HCT116 (cell line): ENCODE results near the gene SNX2. TPM values are rescaled to one million over a fixed set of nuclear protein-coding genes. Genes with fewer than 3 reads are reported as not detected.

Experiments
- ATAC-seq: fragments of 200-7000 bp; cut with Tn5 transposase; 2 replicates; pipeline ENCODE4 v1.9.1; 2020; ENCODE audit warnings: mild to moderate bottlenecking, moderate library complexity
- BruUV-seq: library from RNA; stranded (reverse); fragments of 400-500 nt; replicated peaks from 2 replicates; lab custom pipeline; 2021; lab: Mats Ljungman, UMichigan
- CTCF ChIA-PET: fragments of 300-600 bp; sonication (Branson Sonifier 250); formaldehyde crosslinking; loops from one replicate; lab custom pipeline; 2021; ENCODE audit warnings: antibody characterized with exemption; lab: Charles Lee
- POLR2A ChIA-PET: fragments of 300-600, 350-600 bp; sonication (Branson Sonifier 250); formaldehyde crosslinking; loops from one replicate; lab custom pipeline; 2021; ENCODE audit warnings: antibody characterized with exemption; lab: Charles Lee
- RAD21 ChIA-PET, 2 experiments: fragments of 300-600 bp; sonication (Branson Sonifier 250); formaldehyde crosslinking; loops; one replicate each; lab custom pipeline; 2023; ENCODE audit warnings: low total read pairs in 2 of 2; ENCODE audit not compliant: uncharacterized antibody in 2 of 2, unreplicated experiment in 2 of 2, low non-redundant PET in 1 of 2; lab: Charles Lee
- DNase-seq: peaks from one replicate; pipeline ENCODE4 v3.0.0-alpha.2; 2010; ENCODE audit warnings: low read depth, low spot score
- H2AFZ ChIP-seq: fragments of 200-600 bp; shearing (Covaris generic), sonication (generic); 2 replicates; pipeline ENCODE4 v1.6.1; 2017; ENCODE audit warnings: low read depth, mixed run types, mixed read lengths, antibody characterized with exemption, low read length; ENCODE audit not compliant: poor library complexity, severe bottlenecking
- H3K27ac ChIP-seq: 2 replicates; pipeline ENCODE4 v1.5.1; 2012; ENCODE audit warnings: low read depth, low read length
- H3K27me3 ChIP-seq: fragments of 200-600 bp; sonication (generic); 2 replicates; pipeline ENCODE4 v1.6.1; 2016; ENCODE audit warnings: mixed run types, low read length, mixed read lengths; ENCODE audit not compliant: insufficient read depth
- H3K36me3 ChIP-seq, 2 experiments: fragments of 200-500 bp in 1 of 2; fragments of 200-600 bp in 1 of 2; sonication (Bioruptor generic) in 1 of 2; sonication (generic) in 1 of 2; 2 replicates each; pipeline versions ENCODE4 v1.5.1 to v1.6.1; 2014 to 2016; ENCODE audit warnings: low read length in 2 of 2, inconsistent platforms in 1 of 2, mixed read lengths in 1 of 2, mixed run types in 1 of 2; ENCODE audit not compliant: insufficient read depth in 2 of 2, control insufficient read depth in 1 of 2
- H3K4me1 ChIP-seq, 2 experiments: fragments of 200-600 bp in 1 of 2; sonication (generic) in 1 of 2; 2 replicates each; pipeline versions ENCODE4 v1.5.1 to v1.6.1; 2012 to 2017; ENCODE audit warnings: low read length in 2 of 2, inconsistent platforms in 1 of 2, mild to moderate bottlenecking in 1 of 2, mixed read lengths in 1 of 2, mixed run types in 1 of 2, moderate library complexity in 1 of 2; ENCODE audit not compliant: insufficient read depth in 2 of 2, control insufficient read depth in 1 of 2
- H3K4me2 ChIP-seq: fragments of 200-600 bp; sonication (generic); 2 replicates; pipeline ENCODE4 v1.6.1; 2017; ENCODE audit warnings: mixed run types, low read length, mixed read lengths
- H3K4me3 ChIP-seq, 2 experiments: fragments of 200-600 bp in 1 of 2; sonication (generic) in 1 of 2; replicated peaks in 1 of 2; 2 replicates each; pipeline ENCODE4 v1.5.1; 2011 to 2016; ENCODE audit warnings: low read length in 2 of 2, control low read depth in 1 of 2, low read depth in 1 of 2, mild to moderate bottlenecking in 1 of 2, mixed read lengths in 1 of 2, mixed run types in 1 of 2
- H3K79me2 ChIP-seq: fragments of 200-600 bp; sonication (generic); 2 replicates; pipeline ENCODE4 v1.6.1; 2017; ENCODE audit warnings: mild to moderate bottlenecking, mixed run types, low read length, moderate library complexity, mixed read lengths; ENCODE audit not compliant: insufficient read depth
- H3K9ac ChIP-seq: fragments of 200-600 bp; sonication (generic); 2 replicates; pipeline ENCODE4 v1.6.1; 2016; ENCODE audit warnings: low read length, mixed read lengths
- H3K9me2 ChIP-seq: fragments of 200-600 bp; sonication (generic), shearing (Covaris generic); 2 replicates; pipeline ENCODE4 v1.6.1; 2017; ENCODE audit warnings: mixed run types, mild to moderate bottlenecking, moderate library complexity; ENCODE audit not compliant: insufficient read depth
- H3K9me3 ChIP-seq, 2 experiments: fragments of 200-500 bp in 1 of 2; fragments of 200-600 bp in 1 of 2; sonication (Bioruptor generic) in 1 of 2; sonication (generic) in 1 of 2; 2 replicates each; pipeline ENCODE4 v1.6.1; 2014 to 2017; ENCODE audit warnings: low read length in 2 of 2, mixed read lengths in 2 of 2, inconsistent platforms in 1 of 2, low read depth in 1 of 2, mild to moderate bottlenecking in 1 of 2, mixed run types in 1 of 2, moderate library complexity in 1 of 2; ENCODE audit not compliant: control insufficient read depth in 1 of 2, insufficient read depth in 1 of 2
- H4K20me1 ChIP-seq: fragments of 200-600 bp; sonication (generic), shearing (Covaris generic); 2 replicates; pipeline ENCODE4 v1.6.1; 2017; ENCODE audit warnings: mixed run types, mild to moderate bottlenecking, moderate library complexity; ENCODE audit not compliant: insufficient read depth
- ATF3 ChIP-seq: IDR thresholded peaks from 2 replicates; pipeline ENCODE4 v1.6.1; 2012
- CBX3 ChIP-seq: IDR thresholded peaks from 2 replicates; pipeline ENCODE4 v1.6.1; 2012; ENCODE audit warnings: low read depth
- CEBPB ChIP-seq: IDR thresholded peaks from 2 replicates; pipeline ENCODE4 v1.6.1; 2012; ENCODE audit warnings: low read depth
- EZH2 ChIP-seq: fragments of 200-600 bp; sonication (generic); IDR thresholded peaks from 2 replicates; pipeline ENCODE4 v1.6.1; 2017; ENCODE audit warnings: antibody characterized with exemption, mixed run types
- EZH2phosphoT487 ChIP-seq: fragments of 200-600 bp; IDR thresholded peaks from 2 replicates; pipeline ENCODE4 v1.6.1; 2018; ENCODE audit warnings: antibody characterized with exemption, borderline replicate concordance
- MAX ChIP-seq: IDR thresholded peaks from 2 replicates; pipeline ENCODE4 v1.6.1; 2012
- REST ChIP-seq: IDR thresholded peaks from 2 replicates; pipeline ENCODE4 v1.6.1; 2012; ENCODE audit warnings: low read depth
- SIN3A ChIP-seq: IDR thresholded peaks from 2 replicates; pipeline ENCODE4 v1.6.1; 2012; ENCODE audit warnings: low read depth
- SP1 ChIP-seq: IDR thresholded peaks from 2 replicates; pipeline ENCODE4 v1.6.1; 2012; ENCODE audit warnings: low read depth
- TCF7L2 ChIP-seq: IDR thresholded peaks from 2 replicates; pipeline ENCODE4 v1.7.0; 2011; ENCODE audit warnings: borderline replicate concordance, inconsistent platforms; ENCODE audit not compliant: insufficient read depth, insufficient read length; ENCODE audit errors: extremely low read depth
- YY1 ChIP-seq: IDR thresholded peaks from 2 replicates; pipeline ENCODE4 v1.6.1; 2011; ENCODE audit warnings: low read length, low read depth, moderate library complexity, mild to moderate bottlenecking; ENCODE audit not compliant: insufficient replicate concordance; ENCODE audit errors: extremely low read depth
- ZBTB33 ChIP-seq: IDR thresholded peaks from 2 replicates; pipeline ENCODE4 v1.6.1; 2011; ENCODE audit warnings: mild to moderate bottlenecking, low read length, moderate library complexity; ENCODE audit not compliant: insufficient replicate concordance; ENCODE audit errors: extremely low read depth
- ZFX ChIP-seq: fragments of 450-650 bp; IDR thresholded peaks from 2 replicates; pipeline ENCODE4 v1.6.1; 2017
- intact Hi-C: fragments of 100-400 bp; cut with micrococcal nuclease; formaldehyde crosslinking; loops from 2 replicates; pipeline ENCODE4 v1.10.0; 2022
- total RNA-seq: library from RNA; stranded (reverse); gene quantifications from one replicate; pipeline ENCODE4 v1.2.1, GENCODE V29; 2021; ENCODE audit not compliant: unreplicated experiment

The SNX2 gene
- total RNA-seq, 1 experiment from 2014 or later, result 57.7 TPM

- Histone ChIP-seq H3K4me1 (peaks cover 6 to 13% of the 10 kb centered on the region in 2 experiments; a peak in 2 of 4 replicates), H3K36me3 (no peaks in the 10 kb centered on the region), H3K4me2 (no peak overlapping the region), H3K27me3 (no peaks in the 10 kb centered on the region), H4K20me1 (no peaks in the 10 kb centered on the region), H3K4me3 (no peak overlapping the region), H3K9ac (no peak overlapping the region), H2AFZ (no peak overlapping the region), H3K27ac (no peak overlapping the region), H3K79me2 (peaks cover 36% of the 10 kb centered on the region), H3K9me2 (no peaks in the 10 kb centered on the region), H3K9me3 (no peaks in the 10 kb centered on the region)
- POLR2A ChIA-PET, result no interaction called here
- RAD21 ChIA-PET, result no interaction called here
- intact Hi-C loops, result no loop called here
- BruUV-seq, result no TSS peak
- ATAC-seq (no peak), DNase-seq (no peak)
- no peak for TF ChIP-seq MAX
- TF ChIP-seq ZFX, result no peak
- TF ChIP-seq REST, result no peak
- TF ChIP-seq EZH2phosphoT487, result no peak
- no peak for TF ChIP-seq CEBPB
- TF ChIP-seq ATF3, result no peak
- no peak for TF ChIP-seq SIN3A
- TF ChIP-seq EZH2, result no peak
- TF ChIP-seq YY1, result no peak
- no peak for TF ChIP-seq TCF7L2
- no peak for TF ChIP-seq ZBTB33
- no peak for TF ChIP-seq SP1
- no peak for TF ChIP-seq CBX3
- CTCF ChIA-PET, result no interaction called here
These were observed 1.3 kb upstream of the SNX2 start for GRCh38 chr5:122773619-122774018.
